Adrenal gland (tissue), 12 donors: ENCODE results near the gene ARFIP1. TPM values are rescaled to one million over a fixed set of nuclear protein-coding genes. Genes with fewer than 3 reads are reported as not detected.

Experiments used
- DNase-seq, 7 donors: peaks; one replicate each; pipeline ENCODE4 v3.0.0-alpha.2; 2019 to 2020
- H3K27ac ChIP-seq, 5 donors: fragments of 200-600 bp; sonication (generic) in 4 of 5; 1 replicate in 3 of 5; 2 replicates in 2 of 5; pipeline versions ENCODE4 v1.5.1 to v1.8.0; 2016 to 2020; ENCODE audit warnings: mild to moderate bottlenecking in 1 of 5
- H3K27me3 ChIP-seq: fragments of 200-600 bp; 2 replicates; pipeline ENCODE4 v1.8.0; 2021
- H3K36me3 ChIP-seq, 2 donors: fragments of 200-600 bp; replicated peaks in 1 of 2; 1 replicate in 1 of 2; 2 replicates in 1 of 2; pipeline versions ENCODE4 v1.5.1 to v1.8.0; 2018 to 2022
- H3K4me1 ChIP-seq, 2 donors: fragments of 200-600 bp; replicated peaks in 1 of 2; 1 replicate in 1 of 2; 2 replicates in 1 of 2; pipeline versions ENCODE4 v1.5.1 to v1.8.0; 2018 to 2021
- H3K4me3 ChIP-seq, 4 donors: fragments of 200-600 bp; sonication (generic) in 3 of 4; one replicate each; pipeline ENCODE4 v1.5.1; 2016 to 2018
- H3K9me3 ChIP-seq, 3 donors: fragments of 200-600 bp; sonication (generic) in 1 of 3; replicated peaks in 1 of 3; 1 replicate in 2 of 3; 2 replicates in 1 of 3; pipeline versions ENCODE4 v1.5.1 to v1.8.0; 2016 to 2021
- POLR2A ChIP-seq, 2 donors: fragments of 450-650 bp; IDR thresholded peaks; one replicate each; pipeline ENCODE4 v1.6.1; 2017; ENCODE audit warnings: antibody characterized with exemption in 2 of 2, mild to moderate bottlenecking in 2 of 2, moderate library complexity in 1 of 2
- WGBS, 4 donors: extraction: QIAGEN DNeasy Blood & Tissue Kit in 2 of 4; methylation state at CpG; one replicate each; pipeline versions ENCODE4 v1.1.5 to v1.1.7; 2013 to 2017; 5-methylcytosine and 5-hydroxymethylcytosine counted together
- intact Hi-C, 2 donors: fragments of 100-400 bp; cut with DNase I; formaldehyde crosslinking; loops; one replicate each; pipeline versions ENCODE4 v1.14.1 to v1.15.0; 2022 to 2023
- polyA plus RNA-seq, 3 donors: library from polyadenylated mRNA; stranded (reverse); fragments of 200-250 nt in 2 of 3; fragments of 350-450 nt in 1 of 3; fragmentation: Illumina TruSeq in 1 of 3; extraction: RNeasy Lipid Tissue Mini Kit (QIAGEN cat#74804) in 1 of 3; gene quantifications; one replicate each; pipeline ENCODE4 v1.2.3, GENCODE V29; 2013 to 2014
- total RNA-seq, 9 donors: library from RNA; depleted of rRNA in 4 of 9; stranded (reverse); fragments of >200 nt in 4 of 9; fragments of 120-200 nt in 1 of 9; fragmentation: NEBNext Ultra II Directional in 1 of 9; extraction: Animal tissue kit (Norgen Biotek cat#: 25700) in 1 of 9; gene quantifications; one replicate each; pipeline versions ENCODE4 v1.1.0 to v1.2.4, GENCODE V29; 2013 to 2023
- TF ChIP-seq, protein P1 (sequence below), 6 experiments: fragments of 450-650 bp in 4 of 6; fragments of 200-600 bp in 2 of 6; sonication (generic) in 1 of 6; IDR thresholded peaks; 1 replicate in 5 of 6; 2 replicates in 1 of 6; pipeline versions ENCODE4 v1.5.1 to v1.8.0; 2016 to 2021; ENCODE audit warnings: antibody characterized with exemption in 6 of 6, mild to moderate bottlenecking in 2 of 6, moderate library complexity in 1 of 6
- donor health status: healthy with polysubstance abuse.
- donor health status: Bipolar disorder and iron deficiency.
- donor health status: DM: yes; HTN: yes; CAD: no.
- donor health status: DM: no; HTN: no; CAD: no.
- donor health status: DM: no; HTN: no; CAD: no.
- donor health status: DM: yes; HTN: yes; CAD: no.

Gene ARFIP1
- total and polyA plus RNA-seq, 12 donors, result 15.2 to 43.3 (median 28.3) TPM

DNA sequence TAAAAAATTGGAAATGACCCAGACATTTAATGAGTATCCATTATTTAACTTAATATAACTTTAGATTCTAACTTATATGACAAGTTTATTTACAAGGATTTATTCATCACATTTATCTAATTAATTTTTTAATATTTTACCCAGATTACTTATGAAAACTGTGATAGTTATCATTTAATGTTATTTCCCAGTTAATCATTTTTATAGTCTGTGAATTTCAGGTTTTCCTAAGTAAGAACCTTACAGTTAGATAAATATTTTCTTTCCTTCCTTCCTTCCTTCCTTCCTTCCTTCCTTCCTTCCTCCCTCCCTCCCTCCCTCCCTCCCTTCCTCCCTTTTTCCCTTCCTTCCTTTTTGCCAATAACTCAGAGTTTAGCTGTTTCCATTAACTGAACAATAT, 141.5 kb downstream of the ARFIP1 start:
- H3K36me3 ChIP-seq, result no peaks in the 10 kb centered on the region
- intact Hi-C loops, result no loop called here
- DNase-seq, result no peak
- H3K27me3 ChIP-seq, result no peaks in the 10 kb centered on the region
- TF ChIP-seq, protein P1, sequence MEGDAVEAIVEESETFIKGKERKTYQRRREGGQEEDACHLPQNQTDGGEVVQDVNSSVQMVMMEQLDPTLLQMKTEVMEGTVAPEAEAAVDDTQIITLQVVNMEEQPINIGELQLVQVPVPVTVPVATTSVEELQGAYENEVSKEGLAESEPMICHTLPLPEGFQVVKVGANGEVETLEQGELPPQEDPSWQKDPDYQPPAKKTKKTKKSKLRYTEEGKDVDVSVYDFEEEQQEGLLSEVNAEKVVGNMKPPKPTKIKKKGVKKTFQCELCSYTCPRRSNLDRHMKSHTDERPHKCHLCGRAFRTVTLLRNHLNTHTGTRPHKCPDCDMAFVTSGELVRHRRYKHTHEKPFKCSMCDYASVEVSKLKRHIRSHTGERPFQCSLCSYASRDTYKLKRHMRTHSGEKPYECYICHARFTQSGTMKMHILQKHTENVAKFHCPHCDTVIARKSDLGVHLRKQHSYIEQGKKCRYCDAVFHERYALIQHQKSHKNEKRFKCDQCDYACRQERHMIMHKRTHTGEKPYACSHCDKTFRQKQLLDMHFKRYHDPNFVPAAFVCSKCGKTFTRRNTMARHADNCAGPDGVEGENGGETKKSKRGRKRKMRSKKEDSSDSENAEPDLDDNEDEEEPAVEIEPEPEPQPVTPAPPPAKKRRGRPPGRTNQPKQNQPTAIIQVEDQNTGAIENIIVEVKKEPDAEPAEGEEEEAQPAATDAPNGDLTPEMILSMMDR (IDR thresholded peaks at IDR 0.05), result no peak
- TF ChIP-seq POLR2A (IDR thresholded peaks at IDR 0.05), result no peak
- no peaks in the 10 kb centered on the region for H3K9me3 ChIP-seq
- no peak overlapping the region for H3K4me3 ChIP-seq
- no peaks in the 10 kb centered on the region for H3K4me1 ChIP-seq
- no peak overlapping the region for H3K27ac ChIP-seq

DNA sequence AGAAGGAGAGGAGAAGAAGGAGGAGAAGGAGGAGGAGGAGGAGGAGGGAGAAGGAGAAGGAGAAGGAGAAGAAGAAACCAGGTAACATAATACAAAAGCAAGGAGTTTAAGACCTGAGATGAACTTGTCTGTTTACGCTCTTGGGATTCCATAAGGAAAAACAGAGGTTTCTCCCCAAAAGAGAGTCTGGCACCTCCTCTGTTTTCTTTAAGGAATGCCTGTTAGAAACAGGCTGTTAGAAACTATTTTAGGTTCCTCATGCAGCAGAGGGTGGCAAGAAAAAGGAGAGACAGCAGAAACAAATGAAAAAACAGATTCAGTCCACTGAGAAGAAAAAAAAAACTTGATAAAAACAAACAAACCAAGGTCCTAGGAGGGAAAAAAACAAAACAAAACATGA, 146.1 kb downstream of the ARFIP1 start:
- Histone ChIP-seq H3K27ac (no peak overlapping the region), H3K27me3 (no peaks in the 10 kb centered on the region), H3K4me1 (no peaks in the 10 kb centered on the region), H3K9me3 (no peaks in the 10 kb centered on the region), H3K36me3 (no peaks in the 10 kb centered on the region), H3K4me3 (no peak overlapping the region)
- intact Hi-C loops, result no loop called here
- TF ChIP-seq POLR2A (IDR thresholded peaks at IDR 0.05), result no peak
- TF ChIP-seq, protein P1 (IDR thresholded peaks at IDR 0.05), result no peak
- DNase-seq, result no peak
- WGBS, 4 donors, result 91 to 100% (median 96%) methylated on average over 1 of the region's 1 CpG

DNA sequence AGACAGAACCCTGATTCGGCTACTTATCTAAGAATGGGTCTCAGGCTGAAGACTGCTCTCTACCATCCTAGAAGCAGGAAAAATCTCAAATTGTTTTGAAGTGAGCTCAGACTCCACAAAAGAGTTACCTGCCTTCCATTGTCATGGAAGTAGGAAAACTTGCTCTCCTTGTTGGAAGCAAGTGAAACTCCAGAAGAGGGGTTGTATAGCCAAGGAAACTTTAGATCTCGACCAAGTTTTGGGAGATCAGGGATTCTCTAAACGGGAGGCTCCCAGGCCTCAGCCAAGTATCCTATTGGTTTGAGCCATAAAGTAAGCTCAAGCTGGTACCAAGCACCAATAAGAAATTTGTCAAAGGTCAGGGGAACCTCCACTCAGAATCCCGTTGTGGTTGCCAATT, 147.2 kb downstream of the ARFIP1 start:
- H3K27me3 ChIP-seq, result no peaks in the 10 kb centered on the region
- no peaks in the 10 kb centered on the region for H3K9me3 ChIP-seq
- no peak for TF ChIP-seq POLR2A (IDR thresholded peaks at IDR 0.05)
- TF ChIP-seq, protein P1 (IDR thresholded peaks at IDR 0.05), result no peak
- H3K27ac ChIP-seq, result no peak overlapping the region
- 86 to 92% (median 91%) methylated on average over 4 of the region's 4 CpGs for WGBS, 4 donors
- DNase-seq, result no peak
- H3K36me3 ChIP-seq, result no peaks in the 10 kb centered on the region
- H3K4me3 ChIP-seq, result no peak overlapping the region
- no peaks in the 10 kb centered on the region for H3K4me1 ChIP-seq
- intact Hi-C loops, result no loop called here

DNA sequence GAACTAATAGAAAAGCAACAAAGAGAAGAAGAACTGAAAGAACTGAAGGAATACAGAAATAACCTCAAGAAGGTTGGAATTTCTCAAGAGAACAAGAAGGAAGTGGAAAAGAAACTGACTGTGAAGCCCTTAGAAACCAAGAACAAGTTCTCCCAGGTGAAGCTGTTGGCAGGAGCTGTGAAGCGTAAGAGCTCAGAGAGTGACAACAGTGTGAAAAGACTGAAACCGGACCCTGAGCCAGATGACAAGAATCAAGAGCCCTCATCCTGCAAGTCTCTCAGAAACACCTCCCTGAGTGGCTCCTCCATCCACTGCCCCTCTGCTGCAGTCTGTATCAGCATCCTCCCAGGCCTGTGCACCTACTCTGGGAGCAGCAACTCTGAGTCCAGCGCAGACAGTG, 148.0 kb downstream of the ARFIP1 start:
- Histone ChIP-seq H3K36me3 (no peaks in the 10 kb centered on the region), H3K9me3 (no peaks in the 10 kb centered on the region), H3K4me3 (no peak overlapping the region), H3K27me3 (no peaks in the 10 kb centered on the region), H3K27ac (no peak overlapping the region), H3K4me1 (no peaks in the 10 kb centered on the region)
- DNase-seq, result no peak
- 84 to 91% (median 90%) methylated on average over 3 of the region's 3 CpGs for WGBS, 4 donors
- intact Hi-C loops, result no loop called here
- TF ChIP-seq POLR2A (IDR thresholded peaks at IDR 0.05), result no peak

DNA sequence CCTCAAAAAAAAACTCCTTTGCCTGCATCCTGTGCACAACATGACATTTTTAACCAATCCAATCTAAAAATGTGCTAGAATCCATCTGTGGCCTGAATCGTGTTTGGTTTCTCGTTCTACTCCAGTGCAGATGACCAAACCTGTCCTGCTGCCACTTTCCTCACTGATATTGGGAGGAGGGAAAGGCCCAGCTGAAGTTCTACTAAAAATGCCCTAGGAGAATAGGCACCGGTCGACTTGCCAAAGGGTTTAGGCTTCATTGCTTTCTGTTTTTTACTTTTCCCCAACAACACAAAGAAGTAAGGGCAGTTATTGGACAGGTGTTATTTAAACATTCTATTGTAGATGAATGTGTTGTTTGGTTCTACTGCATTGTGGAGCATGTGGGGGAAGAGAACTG, 148.5 kb downstream of the ARFIP1 start:
- Histone ChIP-seq H3K4me1 (no peaks in the 10 kb centered on the region), H3K9me3 (no peaks in the 10 kb centered on the region), H3K4me3 (no peak overlapping the region), H3K36me3 (no peaks in the 10 kb centered on the region), H3K27ac (no peak overlapping the region), H3K27me3 (no peaks in the 10 kb centered on the region)
- 95 to 98% (median 97%) methylated on average over 4 of the region's 4 CpGs for WGBS, 4 donors
- TF ChIP-seq POLR2A (IDR thresholded peaks at IDR 0.05), result no peak
- TF ChIP-seq, protein P1 (IDR thresholded peaks at IDR 0.05), result no peak
- intact Hi-C loops, result no loop called here
- DNase-seq, result no peak
